H1 (cell line): ENCODE data around the gene SERPINE2. TPM values are rescaled to one million over a fixed set of nuclear protein-coding genes. Genes with fewer than 3 reads are reported as not detected.

ENCODE experiments used
- CTCF ChIA-PET: fragments of 300-600 bp; sonication (Branson Sonifier 250); formaldehyde crosslinking; loops from one replicate; lab custom pipeline; 2021; ENCODE audit not compliant: partially characterized antibody; lab: Charles Lee
- POLR2A ChIA-PET: fragments of 300-600 bp; sonication (Branson Sonifier 250); formaldehyde crosslinking; loops from one replicate; lab custom pipeline; 2021; ENCODE audit warnings: inconsistent platforms; ENCODE audit not compliant: partially characterized antibody; lab: Charles Lee
- DNase-seq, 2 experiments: peaks; one replicate each; pipeline versions ENCODE4 v3.0.0 to v3.0.0-alpha.2; 2010 to 2022; ENCODE audit warnings: low spot score in 2 of 2, low read depth in 1 of 2, mixed read lengths in 1 of 2
- FAIRE-seq: peaks from 2 replicates; lab custom pipeline; 2011; peaks lifted over from hg19 to GRCh38; lab: Jason Lieb, UNC
- H2AFZ ChIP-seq: 2 replicates; pipeline ENCODE4 v1.8.1; 2012; ENCODE audit warnings: low read length, inconsistent platforms
- H2AK5ac ChIP-seq: 2 replicates; pipeline ENCODE4 v1.6.1; 2013; ENCODE audit warnings: low read depth, low read length
- H2BK120ac ChIP-seq: replicated peaks from 2 replicates; pipeline ENCODE3; 2013; ENCODE audit warnings: low read depth, low read length, inconsistent platforms
- H2BK12ac ChIP-seq: 2 replicates; pipeline ENCODE4 v1.6.1; 2013; ENCODE audit warnings: low read depth, low read length
- H2BK15ac ChIP-seq: 2 replicates; pipeline ENCODE4 v1.6.1; 2013; ENCODE audit warnings: low read length
- H2BK20ac ChIP-seq: 2 replicates; pipeline ENCODE4 v1.6.1; 2013; ENCODE audit warnings: low read length
- H2BK5ac ChIP-seq: 2 replicates; pipeline ENCODE4 v1.6.1; 2013; ENCODE audit warnings: low read depth, low read length
- H3K14ac ChIP-seq: 2 replicates; pipeline ENCODE4 v1.6.1; 2013; ENCODE audit warnings: inconsistent platforms; ENCODE audit not compliant: insufficient read length
- H3K18ac ChIP-seq: 2 replicates; pipeline ENCODE4 v1.6.1; 2013; ENCODE audit warnings: low read length; ENCODE audit errors: extremely low read depth
- H3K23ac ChIP-seq: 2 replicates; pipeline ENCODE4 v1.6.1; 2013; ENCODE audit warnings: inconsistent platforms; ENCODE audit not compliant: insufficient read length
- H3K23me2 ChIP-seq: 2 replicates; pipeline ENCODE4 v1.6.1; 2013; ENCODE audit warnings: low read depth, low read length
- H3K27ac ChIP-seq: 2 replicates; pipeline ENCODE4 v1.6.1; 2011; ENCODE audit warnings: low read depth, low read length, inconsistent platforms
- H3K27me3 ChIP-seq, 4 experiments: replicated peaks in 1 of 4; 1 replicate in 1 of 4; 2 replicates in 3 of 4; pipeline versions ENCODE4 v1.6.1 to v1.8.1; 2011 to 2013; ENCODE audit warnings: low read length in 3 of 4, mild to moderate bottlenecking in 3 of 4, inconsistent platforms in 2 of 4, mixed read lengths in 2 of 4, moderate library complexity in 1 of 4; ENCODE audit not compliant: control insufficient read depth in 3 of 4, insufficient read depth in 3 of 4; ENCODE audit errors: extremely low read depth in 1 of 4
- H3K36me3 ChIP-seq, 4 experiments: 2 replicates each; pipeline versions ENCODE4 v1.6.1 to v1.8.1; 2011 to 2013; ENCODE audit warnings: mild to moderate bottlenecking in 4 of 4, low read length in 3 of 4, moderate library complexity in 2 of 4, control low read depth in 1 of 4, inconsistent platforms in 1 of 4; ENCODE audit not compliant: insufficient read depth in 4 of 4, control insufficient read depth in 2 of 4
- H3K4ac ChIP-seq: replicated peaks from 2 replicates; pipeline ENCODE3; 2013; ENCODE audit warnings: low read length, low read depth, mixed read lengths, inconsistent platforms; ENCODE audit not compliant: insufficient read length
- H3K4me1 ChIP-seq, 4 experiments: replicated peaks in 1 of 4; 1 replicate in 1 of 4; 2 replicates in 3 of 4; pipeline versions ENCODE4 v1.6.1 to v1.8.1; 2011 to 2013; ENCODE audit warnings: low read length in 3 of 4, inconsistent platforms in 2 of 4, mixed read lengths in 1 of 4; ENCODE audit not compliant: insufficient read depth in 4 of 4, control insufficient read depth in 3 of 4
- H3K4me2 ChIP-seq, 2 experiments: 2 replicates each; pipeline versions ENCODE4 v1.6.1 to v1.8.1; 2011 to 2013; ENCODE audit warnings: low read depth in 2 of 2, low read length in 2 of 2, control low read depth in 1 of 2, inconsistent platforms in 1 of 2, mild to moderate bottlenecking in 1 of 2; ENCODE audit not compliant: insufficient read depth in 1 of 2
- H3K4me3 ChIP-seq, 4 experiments: fragments of 200-600, 300-600 bp in 1 of 4; sonication (generic), shearing (Covaris generic), sonication (Bioruptor Twin) in 1 of 4; 2 replicates each; pipeline versions ENCODE4 v1.5.1 to v1.8.1; 2011 to 2016; ENCODE audit warnings: low read length in 4 of 4, low read depth in 3 of 4, control low read depth in 2 of 4, inconsistent platforms in 2 of 4, mild to moderate bottlenecking in 2 of 4, mixed read lengths in 1 of 4, moderate library complexity in 1 of 4; ENCODE audit not compliant: insufficient read depth in 2 of 4; ENCODE audit errors: extremely low read depth in 1 of 4
- H3K56ac ChIP-seq: replicated peaks from 2 replicates; pipeline ENCODE3; 2013; ENCODE audit warnings: low read depth, mild to moderate bottlenecking, mixed read lengths, low read length, inconsistent platforms; ENCODE audit not compliant: insufficient read length
- H3K79me1 ChIP-seq: 2 replicates; pipeline ENCODE4 v1.6.1; 2013; ENCODE audit warnings: low read depth, low read length, control low read depth
- H3K79me2 ChIP-seq, 2 experiments: 2 replicates each; pipeline versions ENCODE4 v1.6.1 to v1.8.1; 2012 to 2013; ENCODE audit warnings: low read length in 2 of 2, mild to moderate bottlenecking in 2 of 2, inconsistent platforms in 1 of 2; ENCODE audit not compliant: insufficient read depth in 2 of 2, control insufficient read depth in 1 of 2
- H3K9ac ChIP-seq, 4 experiments: replicated peaks in 1 of 4; 1 replicate in 1 of 4; 2 replicates in 3 of 4; pipeline versions ENCODE4 v1.6.1 to v1.8.1; 2011 to 2013; ENCODE audit warnings: low read depth in 3 of 4, low read length in 3 of 4, control low read depth in 2 of 4, mild to moderate bottlenecking in 2 of 4, moderate library complexity in 2 of 4, inconsistent platforms in 1 of 4; ENCODE audit errors: extremely low read depth in 1 of 4
- H3K9me3 ChIP-seq, 2 experiments: 2 replicates each; pipeline versions ENCODE4 v1.6.1 to v1.8.1; 2012 to 2013; ENCODE audit warnings: mild to moderate bottlenecking in 2 of 2, moderate library complexity in 2 of 2, control low read depth in 1 of 2, inconsistent platforms in 1 of 2, low read depth in 1 of 2, low read length in 1 of 2, mixed read lengths in 1 of 2; ENCODE audit not compliant: insufficient read depth in 2 of 2
- H4K20me1 ChIP-seq, 2 experiments: replicated peaks in 1 of 2; 2 replicates each; pipeline versions ENCODE3 to v1.8.1; 2011 to 2013; ENCODE audit warnings: inconsistent platforms in 2 of 2, low read length in 2 of 2, mild to moderate bottlenecking in 1 of 2; ENCODE audit not compliant: insufficient read depth in 2 of 2, control insufficient read depth in 1 of 2
- H4K5ac ChIP-seq: 2 replicates; pipeline ENCODE4 v1.6.1; 2013; ENCODE audit warnings: low read length, low read depth, mixed read lengths, inconsistent platforms; ENCODE audit not compliant: insufficient read length
- H4K8ac ChIP-seq: 2 replicates; pipeline ENCODE4 v1.8.0; 2013; ENCODE audit warnings: mild to moderate bottlenecking, moderate library complexity, low read length, inconsistent platforms; ENCODE audit not compliant: insufficient read depth; ENCODE audit errors: extremely low read depth
- H4K91ac ChIP-seq: replicated peaks from 2 replicates; pipeline ENCODE3; 2013; ENCODE audit warnings: low read length, mixed read lengths, inconsistent platforms; ENCODE audit not compliant: insufficient read length
- CBX5 ChIP-seq: fragments of 300-800, 300-1000 bp; sonication (generic); IDR thresholded peaks from 2 replicates; pipeline ENCODE4 v1.7.1; 2016; ENCODE audit warnings: antibody characterized with exemption, low read length, low read depth
- CEBPB ChIP-seq: IDR thresholded peaks from 2 replicates; pipeline ENCODE4 v1.6.1; 2012; ENCODE audit warnings: low read depth, low read length
- GABPA ChIP-seq: IDR thresholded peaks from 2 replicates; pipeline ENCODE4 v1.6.1; 2011; ENCODE audit warnings: mild to moderate bottlenecking, low read length, moderate library complexity, borderline replicate concordance; ENCODE audit not compliant: insufficient read depth
- GTF2F1 ChIP-seq: IDR thresholded peaks from 2 replicates; pipeline ENCODE4 v1.6.1; 2012; ENCODE audit warnings: low read depth, low read length, improper control_type of control experiment, borderline replicate concordance
- JUND ChIP-seq: IDR thresholded peaks from 2 replicates; pipeline ENCODE4 v1.6.1; 2011; ENCODE audit warnings: mild to moderate bottlenecking, improper control_type of control experiment, low read length
- POLR2A ChIP-seq, 2 experiments: IDR thresholded peaks; 1 replicate in 1 of 2; 2 replicates in 1 of 2; pipeline ENCODE4 v1.6.1; 2011; ENCODE audit warnings: low read depth in 2 of 2, low read length in 2 of 2, mild to moderate bottlenecking in 2 of 2; ENCODE audit errors: control extremely low read depth in 1 of 2
- TBP ChIP-seq: IDR thresholded peaks from 2 replicates; pipeline ENCODE4 v1.6.1; 2011; ENCODE audit warnings: low read depth, low read length, improper control_type of control experiment
- WGBS, 2 experiments: shearing (Covaris generic) in 1 of 2; methylation state at CpG; one replicate each; pipeline versions ENCODE4 v1.1.6 to v1.1.7; 2013 to 2015; ENCODE audit warnings: low lambda C conversion rate in 2 of 2, mixed read lengths in 2 of 2, inconsistent platforms in 1 of 2, low coverage in 1 of 2, missing lambda C conversion rate in 1 of 2; ENCODE audit not compliant: insufficient replicate concordance in 2 of 2, insufficient coverage in 1 of 2, insufficient read length in 1 of 2; ENCODE audit errors: extremely low coverage in 1 of 2, missing lambda C conversion rate in 1 of 2; 5-methylcytosine and 5-hydroxymethylcytosine counted together
- polyA plus RNA-seq, 7 experiments: library from polyadenylated mRNA; depleted of rRNA in 3 of 7; stranded (reverse) in 5 of 7; unstranded in 2 of 7; fragments of >200 nt in 5 of 7; fragments of 200-250 nt in 2 of 7; gene quantifications; 1 replicate in 5 of 7; 2 replicates in 1 of 7; 4 replicates in 1 of 7; pipeline versions ENCODE4 v1.2.1 to v1.2.3, GENCODE V29; 2011 to 2013; ENCODE audit warnings: missing spikeins in 2 of 7, mixed read lengths in 2 of 7
- total RNA-seq: library from RNA; stranded (reverse); fragmentation: NEBNext Ultra II Directional; extraction: Animal tissue kit (Norgen Biotek cat#: 25700); gene quantifications from 2 replicates; pipeline ENCODE4 v1.2.1, GENCODE V29; 2021

The SERPINE2 gene
- total and polyA plus RNA-seq, 2 of the 8 experiments (the other 6 are each of a cell fraction or from before 2014, with no cell fraction given): 26.2 to 76.0 TPM

GRCh38 chr2:224063298-224063648 lies 24.2 kb upstream of the SERPINE2 start:
- Histone ChIP-seq H4K91ac (no peak overlapping the region), H3K23me2 (no peaks in the 10 kb centered on the region; the same call in 1 of the 2 replicates), H3K18ac (no peak overlapping the region), H2BK20ac (no peak overlapping the region), H3K36me3 (no peaks in the 10 kb centered on the region), H3K79me1 (no peaks in the 10 kb centered on the region), H3K27ac (no peak overlapping the region), H2BK12ac (no peak overlapping the region; the same call in 1 of the 2 replicates), H4K8ac (no peak overlapping the region), H2BK15ac (no peak overlapping the region), H3K14ac (no peak overlapping the region), H3K9ac (no peak overlapping the region), H2AFZ (no peak overlapping the region), H3K4me2 (no peak overlapping the region), H3K79me2 (no peaks in the 10 kb centered on the region), H2BK120ac (no peak overlapping the region), H3K27me3 (no peaks in the 10 kb centered on the region), H3K23ac (no peak overlapping the region), H3K4ac (no peak overlapping the region), H4K20me1 (no peaks in the 10 kb centered on the region), H2BK5ac (no peak overlapping the region), H3K4me3 (no peak overlapping the region), H4K5ac (no peak overlapping the region), H3K9me3 (no peaks in the 10 kb centered on the region), H3K56ac (no peak overlapping the region), H3K4me1 (no peaks in the 10 kb centered on the region), H2AK5ac (no peak overlapping the region)
- ChIA-PET CTCF (interaction anchor here (0.8 to 10.1 kb wide), 28 partner anchors 8 to 297 kb away, joined by 3 to 148 read pairs (median 6); no protein-coding TSS in a partner anchor), POLR2A (no interaction called here)
- TF ChIP-seq JUND (no peak), TBP (no peak), POLR2A (IDR thresholded peaks at IDR 0.05; ENCODE audit: control extremely low read depth in 1 of 2, low read depth in 2 of 2, low read length in 2 of 2) (no peak), CBX5 (no peak), GABPA (no peak), GTF2F1 (no peak), CEBPB (no peak)
- FAIRE-seq: no peak
- WGBS, 2 experiments: 87% methylated on average over 4 of the region's 4 CpGs; no CpG with 5 or more reads in 1 of the 2 experiments
- DNase-seq: no peak
